ENCODE results near the gene MYO15A. TPM values are rescaled to one million over a fixed set of nuclear protein-coding genes. Genes with fewer than 3 reads are reported as not detected.

The MYO15A gene
- total and polyA plus RNA-seq, 12 donors = 0.44 to 3.5 (median 0.88) TPM; not detected in 2

DNA sequence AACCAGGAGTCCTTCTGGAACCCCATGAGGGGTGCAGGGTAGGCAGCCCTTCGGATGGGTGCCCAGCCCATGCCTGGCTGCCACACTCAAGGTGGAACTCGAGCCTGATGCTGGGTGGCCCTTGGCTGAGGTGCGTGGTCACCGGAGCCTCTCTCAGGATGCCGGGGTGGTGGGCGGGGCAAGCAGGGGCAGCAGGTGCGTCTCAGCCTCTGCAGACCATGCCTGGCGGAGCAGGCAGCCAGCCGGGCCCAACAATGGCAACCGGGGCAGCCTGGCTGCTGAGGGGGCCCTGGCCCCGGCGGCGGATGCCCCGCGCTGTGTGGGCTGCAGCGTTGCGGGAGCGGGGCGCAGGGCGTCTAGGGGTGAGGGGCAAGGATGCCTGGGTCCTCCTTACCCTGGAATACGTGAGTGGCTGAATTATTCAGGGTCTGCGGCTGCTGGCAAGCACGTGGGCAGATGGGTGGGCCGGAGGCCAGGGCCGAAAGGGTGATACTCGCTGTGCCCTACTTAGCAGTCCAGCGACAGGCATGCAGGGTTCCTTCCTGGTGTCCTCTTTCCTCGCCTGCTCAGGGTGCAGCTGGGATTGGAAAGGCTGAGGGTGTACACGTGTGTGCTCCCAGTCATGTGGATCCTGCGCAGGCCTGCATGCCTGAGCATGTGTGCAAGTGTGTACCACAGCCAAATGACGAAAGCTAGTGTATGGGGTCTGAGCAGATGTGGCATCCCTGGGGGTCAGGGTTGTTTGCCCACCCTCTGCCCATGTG, 14.6 kb downstream of the MYO15A start:
- DNase-seq = no peak
- H3K4me3 ChIP-seq = no peak overlapping the region
- H3K9me3 ChIP-seq (replicated peaks in 1 of 3) = no peaks in the 10 kb centered on the region
- H3K27ac ChIP-seq = no peak overlapping the region
- H3K27me3 ChIP-seq = no peaks in the 10 kb centered on the region
- 78 to 89% (median 84%) methylated on average over 22 to 31 of the region's 31 CpGs for WGBS, 4 donors
- intact Hi-C loops (cut with DNase I) = no loop called here
- H3K4me1 ChIP-seq (replicated peaks in 1 of 2) = no peaks in the 10 kb centered on the region
- no peaks in the 10 kb centered on the region for H3K36me3 ChIP-seq (replicated peaks in 1 of 2)
- no peak for TF ChIP-seq POLR2A (IDR thresholded peaks at IDR 0.05)
- TF ChIP-seq, protein P1, sequence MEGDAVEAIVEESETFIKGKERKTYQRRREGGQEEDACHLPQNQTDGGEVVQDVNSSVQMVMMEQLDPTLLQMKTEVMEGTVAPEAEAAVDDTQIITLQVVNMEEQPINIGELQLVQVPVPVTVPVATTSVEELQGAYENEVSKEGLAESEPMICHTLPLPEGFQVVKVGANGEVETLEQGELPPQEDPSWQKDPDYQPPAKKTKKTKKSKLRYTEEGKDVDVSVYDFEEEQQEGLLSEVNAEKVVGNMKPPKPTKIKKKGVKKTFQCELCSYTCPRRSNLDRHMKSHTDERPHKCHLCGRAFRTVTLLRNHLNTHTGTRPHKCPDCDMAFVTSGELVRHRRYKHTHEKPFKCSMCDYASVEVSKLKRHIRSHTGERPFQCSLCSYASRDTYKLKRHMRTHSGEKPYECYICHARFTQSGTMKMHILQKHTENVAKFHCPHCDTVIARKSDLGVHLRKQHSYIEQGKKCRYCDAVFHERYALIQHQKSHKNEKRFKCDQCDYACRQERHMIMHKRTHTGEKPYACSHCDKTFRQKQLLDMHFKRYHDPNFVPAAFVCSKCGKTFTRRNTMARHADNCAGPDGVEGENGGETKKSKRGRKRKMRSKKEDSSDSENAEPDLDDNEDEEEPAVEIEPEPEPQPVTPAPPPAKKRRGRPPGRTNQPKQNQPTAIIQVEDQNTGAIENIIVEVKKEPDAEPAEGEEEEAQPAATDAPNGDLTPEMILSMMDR (IDR thresholded peaks at IDR 0.05) = no peak

DNA sequence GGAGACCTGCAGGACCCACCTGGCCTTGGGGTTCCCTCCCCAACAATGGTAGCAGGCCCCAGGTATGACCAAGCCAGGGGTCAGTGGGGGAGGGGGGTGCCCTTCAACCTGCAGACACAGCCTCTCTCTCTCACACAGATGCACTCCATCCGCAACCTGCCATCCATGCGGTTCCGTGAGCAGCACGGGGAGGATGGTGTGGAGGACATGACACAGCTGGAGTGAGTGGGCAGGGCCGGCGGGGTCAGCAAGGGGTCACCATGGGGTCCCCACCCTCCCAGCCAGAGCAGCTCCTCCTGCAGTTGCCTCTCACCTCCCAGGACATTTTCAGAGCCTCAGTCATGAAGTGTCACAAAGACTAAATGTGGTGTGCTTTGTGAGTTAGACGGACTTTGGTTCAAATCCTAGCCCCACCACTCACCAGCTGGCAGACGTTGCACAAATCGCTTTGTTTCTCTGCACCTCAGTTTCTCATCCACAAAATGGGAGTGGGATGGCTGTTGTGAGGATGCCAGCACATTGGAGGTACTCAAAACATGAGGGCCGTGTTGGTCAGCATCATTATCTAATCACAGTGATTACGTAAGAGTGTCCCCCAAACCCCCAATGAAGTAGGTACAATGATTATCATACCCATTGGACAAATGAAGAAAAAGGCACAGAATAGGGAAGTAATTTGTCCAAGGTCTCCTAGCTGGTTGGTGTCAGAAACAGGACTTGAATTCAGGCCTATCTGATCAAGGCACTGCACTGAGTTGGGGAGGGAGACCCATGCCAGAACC, 16.0 kb downstream of the MYO15A start:
- Histone ChIP-seq H3K4me3 (no peak overlapping the region), H3K27ac (no peak overlapping the region), H3K36me3 (replicated peaks in 1 of 2) (no peaks in the 10 kb centered on the region), H3K9me3 (replicated peaks in 1 of 3) (no peaks in the 10 kb centered on the region), H3K27me3 (no peaks in the 10 kb centered on the region), H3K4me1 (replicated peaks in 1 of 2) (no peaks in the 10 kb centered on the region)
- no peak for DNase-seq
- intact Hi-C loops (cut with DNase I) = no loop called here
- WGBS, 4 donors = 75 to 87% (median 81%) methylated on average over 3 to 11 of the region's 11 CpGs
- no peak for TF ChIP-seq POLR2A (IDR thresholded peaks at IDR 0.05)
- TF ChIP-seq, protein P1 (IDR thresholded peaks at IDR 0.05) = no peak

DNA sequence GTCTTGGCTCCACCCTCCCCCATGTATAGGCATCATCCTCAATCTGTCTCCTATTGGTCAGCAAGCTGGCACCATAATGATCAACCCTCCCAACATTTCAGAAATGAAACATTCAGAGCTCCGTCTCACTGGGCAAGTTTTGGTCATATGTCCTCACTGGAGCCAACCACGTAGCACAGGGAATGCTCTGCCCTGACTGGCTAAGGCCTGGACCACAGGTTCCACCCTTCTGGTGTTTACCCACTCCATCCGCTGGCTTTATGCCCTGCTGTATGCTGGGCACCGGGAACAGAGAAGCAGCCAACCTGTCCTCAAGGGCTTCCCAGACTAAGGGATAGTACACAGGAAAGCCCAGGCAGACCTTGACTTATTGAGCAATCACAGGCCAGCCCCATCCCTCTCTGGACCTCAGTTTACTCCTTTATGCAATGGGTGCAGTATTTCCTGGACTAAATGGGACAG, 20.5 kb downstream of the MYO15A start:
- Histone ChIP-seq H3K36me3 (replicated peaks in 1 of 2) (no peaks in the 10 kb centered on the region), H3K4me3 (no peak overlapping the region), H3K4me1 (replicated peaks in 1 of 2) (no peaks in the 10 kb centered on the region), H3K9me3 (replicated peaks in 1 of 3) (no peaks in the 10 kb centered on the region), H3K27me3 (no peaks in the 10 kb centered on the region), H3K27ac (no peak overlapping the region)
- intact Hi-C loops (cut with DNase I) = no loop called here
- 61 to 74% (median 64%) methylated on average over 3 to 4 of the region's 4 CpGs for WGBS, 4 donors
- peak in 3 of 7 donors; percentile 24 to 45 (median 32) for DNase-seq
- no peak for TF ChIP-seq POLR2A (IDR thresholded peaks at IDR 0.05)
- TF ChIP-seq, protein P1 (IDR thresholded peaks at IDR 0.05) = no peak

DNA sequence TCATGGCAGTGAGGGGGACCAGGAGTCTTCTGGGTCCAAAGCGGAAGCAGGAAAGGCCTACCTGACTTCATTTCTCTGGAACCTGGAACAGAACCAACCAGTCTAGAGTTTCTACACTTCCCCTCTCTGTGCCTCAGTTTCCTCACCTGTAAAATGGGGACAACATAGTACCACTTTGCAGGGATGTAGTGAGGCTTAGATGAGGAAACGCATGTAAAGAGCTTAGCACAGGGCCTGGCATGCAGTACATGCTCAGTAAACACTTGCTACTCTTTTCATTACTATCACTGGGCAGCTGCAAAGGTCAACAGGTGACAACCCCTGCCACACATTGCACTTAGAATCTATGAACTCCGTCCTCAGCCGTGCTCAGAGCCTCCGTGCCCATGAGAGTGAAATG, 24.2 kb downstream of the MYO15A start:
- DNase-seq = no peak
- Histone ChIP-seq H3K27ac (no peak overlapping the region), H3K4me3 (no peak overlapping the region), H3K4me1 (replicated peaks in 1 of 2) (no peaks in the 10 kb centered on the region), H3K36me3 (replicated peaks in 1 of 2) (no peaks in the 10 kb centered on the region), H3K9me3 (replicated peaks in 1 of 3) (no peaks in the 10 kb centered on the region), H3K27me3 (no peaks in the 10 kb centered on the region)
- TF ChIP-seq, protein P1 (IDR thresholded peaks at IDR 0.05) = no peak
- no peak for TF ChIP-seq POLR2A (IDR thresholded peaks at IDR 0.05)
- 82 to 97% (median 90%) methylated on average over 5 of the region's 5 CpGs for WGBS, 4 donors
- intact Hi-C loops (cut with DNase I) = no loop called here

Measured in adrenal gland (tissue), 12 donors.